Smooth muscle cell (in vitro differentiated cells): ENCODE data around the gene TRIM41. TPM values are rescaled to one million over a fixed set of nuclear protein-coding genes. Genes with fewer than 3 reads are reported as not detected.

ENCODE experiments used
- DNase-seq: peaks from one replicate; lab custom pipeline; 2025; ENCODE audit not compliant: unreplicated experiment; lab: John Stamatoyannopoulos, UW
- H2AFZ ChIP-seq: fragments of 200-600 bp; sonication (generic); 2 replicates; pipeline ENCODE4 v1.6.0; 2016; ENCODE audit warnings: antibody characterized with exemption, low read depth, mild to moderate bottlenecking
- H3F3A ChIP-seq: fragments of 200-600 bp; sonication (generic); 2 replicates; pipeline ENCODE4 v1.6.0; 2017; ENCODE audit warnings: antibody characterized with exemption, low read depth
- H3K27ac ChIP-seq: fragments of 200-600 bp; sonication (generic); 2 replicates; pipeline ENCODE4 v1.5.1; 2016; ENCODE audit warnings: low read depth, mild to moderate bottlenecking
- H3K27me3 ChIP-seq: fragments of 200-600 bp; sonication (generic); 2 replicates; pipeline ENCODE4 v1.6.1; 2016; ENCODE audit warnings: low read depth, mild to moderate bottlenecking
- H3K36me3 ChIP-seq: fragments of 200-600 bp; sonication (generic); 2 replicates; pipeline ENCODE4 v1.5.1; 2016; ENCODE audit warnings: low read depth
- H3K4me1 ChIP-seq: fragments of 200-600 bp; sonication (generic); 2 replicates; pipeline ENCODE4 v1.5.1; 2016; ENCODE audit warnings: low read depth
- H3K4me2 ChIP-seq: fragments of 200-600 bp; sonication (generic); 2 replicates; pipeline ENCODE4 v1.6.0; 2016; ENCODE audit warnings: mild to moderate bottlenecking
- H3K4me3 ChIP-seq: fragments of 200-600 bp; sonication (generic); 2 replicates; pipeline ENCODE4 v1.5.1; 2016; ENCODE audit warnings: mild to moderate bottlenecking
- H3K79me2 ChIP-seq: fragments of 200-600 bp; sonication (generic); 2 replicates; pipeline ENCODE4 v1.6.0; 2016; ENCODE audit warnings: low read depth, mild to moderate bottlenecking
- H3K9ac ChIP-seq: fragments of 200-600 bp; sonication (generic); 2 replicates; pipeline ENCODE4 v1.6.0; 2016; ENCODE audit warnings: low read depth
- H3K9me3 ChIP-seq: fragments of 200-600 bp; sonication (generic); replicated peaks from 2 replicates; pipeline ENCODE4 v1.5.1; 2016; ENCODE audit warnings: low read depth
- H4K20me1 ChIP-seq: fragments of 200-600 bp; sonication (generic); 2 replicates; pipeline ENCODE4 v1.6.0; 2016; ENCODE audit warnings: low read depth
- WGBS: methylation state at CpG from one replicate; pipeline ENCODE4 v1.1.7; 2016; ENCODE audit warnings: low lambda C conversion rate; 5-methylcytosine and 5-hydroxymethylcytosine counted together
- polyA plus RNA-seq: library from polyadenylated mRNA; unstranded; fragments of >200 nt; fragmentation: Nextera tagmentation; extraction: Ambion mirVana; gene quantifications from 2 replicates; pipeline ENCODE4 v1.2.1, GENCODE V29; 2016
- total RNA-seq: library from RNA; depleted of rRNA; stranded (reverse); fragments of >200 nt; gene quantifications from 2 replicates; pipeline ENCODE4 v1.2.3, GENCODE V29; 2014
- TF ChIP-seq, protein P1 (sequence below): fragments of 200-600 bp; sonication (generic); IDR thresholded peaks from 2 replicates; pipeline ENCODE4 v1.5.1; 2017; ENCODE audit warnings: borderline replicate concordance, mild to moderate bottlenecking, antibody characterized with exemption; ENCODE audit not compliant: insufficient read depth, poor library complexity, severe bottlenecking

TRIM41 gene
- total and polyA plus RNA-seq, 2 experiments from 2014 or later = 2.4 to 7.5 TPM

DNA sequence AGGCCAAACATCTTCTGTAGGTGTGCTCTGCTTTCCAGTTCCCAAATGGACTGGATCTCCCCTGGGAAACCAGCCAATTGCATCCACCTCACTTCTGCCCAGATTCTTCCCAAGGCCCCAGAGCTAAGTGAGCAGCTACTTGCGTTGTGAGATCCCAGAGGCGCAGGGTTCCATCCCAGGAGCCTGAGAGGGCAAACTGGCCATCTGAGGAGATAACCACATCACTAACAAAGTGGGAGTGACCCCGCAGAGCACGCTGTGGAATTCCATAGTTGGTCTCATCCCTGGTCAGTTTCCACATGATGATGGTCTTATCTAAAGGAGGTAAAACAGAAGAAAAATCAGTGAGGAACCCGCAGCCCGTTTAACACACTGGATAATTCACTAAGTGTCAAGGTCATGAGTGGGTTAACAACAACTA, 19.0 kb downstream of the TRIM41 start:
- no peak for DNase-seq
- H3K36me3 ChIP-seq = peaks cover 15% of the 10 kb centered on the region
- H3K4me2 ChIP-seq = peak overlapping the region; percentile 97
- no peaks in the 10 kb centered on the region for H3K27me3 ChIP-seq
- H3F3A ChIP-seq = peaks cover 46% of the 10 kb centered on the region
- 41% methylated on average over 6 of the region's 6 CpGs for WGBS
- H3K79me2 ChIP-seq = peaks cover 57% of the 10 kb centered on the region
- no peak overlapping the region for H2AFZ ChIP-seq
- H3K9ac ChIP-seq = peak overlapping the region; percentile 88
- H3K9me3 ChIP-seq = no peaks in the 10 kb centered on the region
- peak overlapping the region; percentile 88 for H3K27ac ChIP-seq
- peak overlapping the region; percentile 71 for H3K4me3 ChIP-seq
- TF ChIP-seq, protein P1, sequence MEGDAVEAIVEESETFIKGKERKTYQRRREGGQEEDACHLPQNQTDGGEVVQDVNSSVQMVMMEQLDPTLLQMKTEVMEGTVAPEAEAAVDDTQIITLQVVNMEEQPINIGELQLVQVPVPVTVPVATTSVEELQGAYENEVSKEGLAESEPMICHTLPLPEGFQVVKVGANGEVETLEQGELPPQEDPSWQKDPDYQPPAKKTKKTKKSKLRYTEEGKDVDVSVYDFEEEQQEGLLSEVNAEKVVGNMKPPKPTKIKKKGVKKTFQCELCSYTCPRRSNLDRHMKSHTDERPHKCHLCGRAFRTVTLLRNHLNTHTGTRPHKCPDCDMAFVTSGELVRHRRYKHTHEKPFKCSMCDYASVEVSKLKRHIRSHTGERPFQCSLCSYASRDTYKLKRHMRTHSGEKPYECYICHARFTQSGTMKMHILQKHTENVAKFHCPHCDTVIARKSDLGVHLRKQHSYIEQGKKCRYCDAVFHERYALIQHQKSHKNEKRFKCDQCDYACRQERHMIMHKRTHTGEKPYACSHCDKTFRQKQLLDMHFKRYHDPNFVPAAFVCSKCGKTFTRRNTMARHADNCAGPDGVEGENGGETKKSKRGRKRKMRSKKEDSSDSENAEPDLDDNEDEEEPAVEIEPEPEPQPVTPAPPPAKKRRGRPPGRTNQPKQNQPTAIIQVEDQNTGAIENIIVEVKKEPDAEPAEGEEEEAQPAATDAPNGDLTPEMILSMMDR = no peak
- peaks cover 64% of the 10 kb centered on the region for H4K20me1 ChIP-seq
- peaks cover 20% of the 10 kb centered on the region for H3K4me1 ChIP-seq

DNA sequence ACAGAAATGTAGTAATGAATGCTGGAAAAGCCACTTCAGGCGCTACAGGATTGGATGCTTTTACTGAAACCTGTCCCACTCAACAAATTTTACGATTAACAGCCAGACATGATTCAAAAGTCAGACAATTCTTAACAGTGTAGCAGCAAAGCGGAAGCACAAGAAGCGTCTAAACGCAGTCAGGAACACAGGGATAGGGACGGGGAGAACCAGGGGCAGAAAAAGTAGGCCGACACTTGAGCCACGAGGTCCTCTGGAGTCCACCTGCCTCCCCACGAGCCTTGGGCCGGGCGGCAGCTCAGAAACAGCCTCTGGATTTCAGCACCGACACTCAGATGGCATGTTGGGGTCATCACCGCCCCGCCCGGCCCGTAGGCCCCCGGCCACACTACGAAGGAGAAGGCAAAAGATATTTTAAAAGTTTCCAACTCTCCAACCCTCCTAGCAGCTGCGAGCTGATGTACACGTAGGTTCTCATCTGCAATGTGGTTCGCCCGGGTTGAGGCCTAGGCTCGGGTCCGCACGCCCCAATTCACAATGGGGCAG, 20.0 kb downstream of the TRIM41 start:
- Histone ChIP-seq H3K27me3 (no peaks in the 10 kb centered on the region), H2AFZ (no peak overlapping the region), H3K4me2 (peak overlapping the region; percentile 97), H3K4me1 (peaks cover 23% of the 10 kb centered on the region), H3K9me3 (no peaks in the 10 kb centered on the region), H3F3A (peaks cover 36% of the 10 kb centered on the region), H3K36me3 (peaks cover 15% of the 10 kb centered on the region), H3K9ac (peak overlapping the region; percentile 88), H3K4me3 (peak overlapping the region; percentile 71), H3K79me2 (peaks cover 67% of the 10 kb centered on the region), H4K20me1 (peaks cover 59% of the 10 kb centered on the region), H3K27ac (peak overlapping the region; percentile 88)
- TF ChIP-seq, protein P1 = no peak
- 1% methylated on average over 25 of the region's 25 CpGs for WGBS
- DNase-seq = no peak

DNA sequence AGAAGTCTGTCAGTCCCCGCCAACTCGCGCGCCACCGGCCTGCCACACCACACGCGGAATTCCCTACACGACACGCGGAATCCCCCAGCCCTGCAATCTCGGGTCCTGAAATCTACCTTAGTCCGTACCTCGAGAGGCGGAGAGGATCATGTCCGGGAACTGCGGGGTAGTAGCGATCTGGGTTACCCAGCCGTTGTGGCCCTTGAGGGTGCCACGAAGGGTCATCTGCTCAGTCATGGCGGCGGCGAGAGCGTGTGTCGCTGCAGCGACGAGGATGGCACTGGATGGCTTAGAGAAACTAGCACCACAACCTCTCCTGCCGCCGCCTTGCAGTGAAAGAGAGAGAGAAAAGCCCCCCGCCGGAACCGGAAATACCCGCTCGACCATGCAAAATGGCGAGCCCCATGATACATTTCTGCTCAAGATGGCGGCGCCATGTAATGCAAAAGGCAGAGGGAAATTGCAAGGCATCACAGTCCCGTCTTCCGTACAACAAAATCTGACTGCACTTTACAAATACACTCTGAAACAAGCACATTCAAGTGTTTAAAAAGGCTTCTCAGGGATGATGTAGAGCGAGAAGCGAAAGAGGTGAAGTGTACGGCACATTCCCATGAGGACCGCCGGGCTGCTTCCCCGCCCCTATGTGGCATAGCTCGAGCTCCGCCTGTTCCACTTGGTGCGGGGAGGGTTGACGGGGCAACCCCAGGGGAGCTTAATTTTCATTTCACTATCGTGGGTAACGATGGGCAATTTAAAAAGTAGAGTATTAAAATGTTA, 20.7 kb downstream of the TRIM41 start, which contains the start of gene RACK1:
RACK1 (minus strand) TSS at position 343 of the 780 bp plus-strand sequence; CDS start at position 237, 106 bp downstream.
- DNase-seq = no peak
- Histone ChIP-seq H3K9me3 (no peaks in the 10 kb centered on the region), H3K4me1 (peaks cover 30% of the 10 kb centered on the region), H3F3A (peaks cover 31% of the 10 kb centered on the region), H2AFZ (peak within 1 kb of the TSS; percentile 83), H3K4me3 (peak within 1 kb of the TSS; percentile 71), H3K4me2 (peak within 1 kb of the TSS; percentile 97), H3K27me3 (no peaks in the 10 kb centered on the region), H4K20me1 (peaks cover 59% of the 10 kb centered on the region), H3K79me2 (peaks cover 69% of the 10 kb centered on the region), H3K27ac (peak within 1 kb of the TSS; percentile 88), H3K36me3 (peaks cover 10% of the 10 kb centered on the region), H3K9ac (peak within 1 kb of the TSS; percentile 88)
- TF ChIP-seq, protein P1 = no peak
- WGBS = under 1% methylated on average over 50 of the region's 50 CpGs
